Measurements from ENCODE around the gene TEX36.

- TF ChIP-seq CTCF (IDR thresholded peaks at IDR 0.05) (no peak), EZH2phosphoT487 (IDR thresholded peaks at IDR 0.05) (no peak)
Observed at GRCh38 chr10:125638555-125638954, 44.4 kb downstream of the TEX36 start.
